SK-N-SH treated with all-trans-retinoic acid at 6 μM for 48 hours (cell line): ENCODE results near the gene PPARD.

Experiments
- ATAC-seq: fragments of 200-7000 bp; cut with Tn5 transposase; 3 replicates; pipeline ENCODE4 v1.9.1; 2020; ENCODE audit warnings: mild to moderate bottlenecking, moderate library complexity
- ARNTL ChIP-seq: fragments of 450-650 bp; formaldehyde crosslinking; IDR thresholded peaks from 2 replicates; pipeline ENCODE4 v1.5.0; 2020; ENCODE audit warnings: low read depth, mild to moderate bottlenecking, moderate library complexity, borderline replicate concordance
- CSDC2 ChIP-seq: fragments of 250-450 bp; sonication (Bioruptor Pico); IDR thresholded peaks from 2 replicates; pipeline ENCODE4 v1.5.0; 2020; ENCODE audit warnings: mild to moderate bottlenecking, moderate library complexity
- ESRRG ChIP-seq: fragments of 250-450 bp; sonication (Bioruptor Pico); IDR thresholded peaks from 2 replicates; pipeline ENCODE4 v1.6.1; 2021; ENCODE audit warnings: mild to moderate bottlenecking
- ISL1 ChIP-seq: fragments of 250-450 bp; sonication (Bioruptor Pico); IDR thresholded peaks from 2 replicates; pipeline ENCODE4 v2.1.2; 2022; ENCODE audit warnings: mild to moderate bottlenecking, moderate library complexity
- OSR1 ChIP-seq: fragments of 250-450 bp; sonication (Bioruptor Pico); IDR thresholded peaks from 2 replicates; pipeline ENCODE4 v1.8.0; 2022; ENCODE audit warnings: moderate library complexity, mild to moderate bottlenecking, inconsistent platforms
- POU6F1 ChIP-seq: fragments of 250-450 bp; sonication (Bioruptor Pico); IDR thresholded peaks from 2 replicates; pipeline ENCODE4 v1.8.0; 2021; ENCODE audit warnings: low read depth, mild to moderate bottlenecking, moderate library complexity, borderline replicate concordance
- RARB ChIP-seq: fragments of 250-450 bp; sonication (Bioruptor Pico); IDR thresholded peaks from 2 replicates; pipeline ENCODE4 v1.8.0; 2021; ENCODE audit warnings: mild to moderate bottlenecking, moderate library complexity
- SNAI2 ChIP-seq: fragments of 250-450 bp; sonication (Bioruptor Pico); IDR thresholded peaks from 2 replicates; pipeline ENCODE4 v1.5.0; 2020; ENCODE audit warnings: mild to moderate bottlenecking, moderate library complexity
- TCF4 ChIP-seq: fragments of 250-450 bp; sonication (Bioruptor Pico); IDR thresholded peaks from 2 replicates; pipeline ENCODE4 v1.8.0; 2021; ENCODE audit warnings: mild to moderate bottlenecking, moderate library complexity, borderline replicate concordance
- TOX ChIP-seq: fragments of 250-450 bp; sonication (Bioruptor Pico); IDR thresholded peaks from 2 replicates; pipeline ENCODE4 v1.8.0; 2021; ENCODE audit warnings: mild to moderate bottlenecking, moderate library complexity, borderline replicate concordance
- TSHZ2 ChIP-seq: fragments of 250-450 bp; sonication (Bioruptor Pico); IDR thresholded peaks from 2 replicates; pipeline ENCODE4 v1.5.0; 2020; ENCODE audit warnings: mild to moderate bottlenecking, moderate library complexity
- ZC3H10 ChIP-seq: fragments of 250-450 bp; sonication (Bioruptor Pico); IDR thresholded peaks from 2 replicates; pipeline ENCODE4 v1.5.1; 2021; ENCODE audit warnings: mild to moderate bottlenecking, moderate library complexity
- ZFP3 ChIP-seq: fragments of 250-450 bp; sonication (Bioruptor Pico); IDR thresholded peaks from 2 replicates; pipeline ENCODE4 v1.5.0; 2020; ENCODE audit warnings: mild to moderate bottlenecking, moderate library complexity
- ZFP30 ChIP-seq: fragments of 450-650 bp; formaldehyde crosslinking; IDR thresholded peaks from 2 replicates; pipeline ENCODE4 v1.5.0; 2022; ENCODE audit warnings: mild to moderate bottlenecking, moderate library complexity
- ZNF565 ChIP-seq: fragments of 450-650 bp; formaldehyde crosslinking; conservative IDR thresholded peaks from 2 replicates; pipeline ENCODE4 v1.5.0; 2020; ENCODE audit warnings: low read depth, mild to moderate bottlenecking, moderate library complexity
- ZNF70 ChIP-seq: fragments of 450-650 bp; formaldehyde crosslinking; IDR thresholded peaks from 2 replicates; pipeline ENCODE4 v1.5.0; 2020; ENCODE audit warnings: mild to moderate bottlenecking, moderate library complexity
- ZNF8 ChIP-seq: fragments of 450-650 bp; formaldehyde crosslinking; IDR thresholded peaks from 2 replicates; pipeline ENCODE4 v1.5.0; 2020; ENCODE audit warnings: mild to moderate bottlenecking, moderate library complexity
- TF ChIP-seq, protein P1 (sequence below): fragments of 250-450 bp; sonication (Bioruptor Pico); IDR thresholded peaks from 2 replicates; pipeline ENCODE4 v1.5.1; 2021; ENCODE audit warnings: mild to moderate bottlenecking, moderate library complexity
- TF ChIP-seq, protein P2 (sequence below): fragments of 250-450 bp; sonication (Bioruptor Pico); IDR thresholded peaks from 2 replicates; pipeline ENCODE4 v1.5.1; 2020; ENCODE audit warnings: low read depth, mild to moderate bottlenecking, moderate library complexity
- TF ChIP-seq, protein P3 (sequence below): fragments of 250-450 bp; sonication (Bioruptor Pico); IDR thresholded peaks from 2 replicates; pipeline ENCODE4 v1.8.0; 2020; ENCODE audit warnings: mild to moderate bottlenecking, moderate library complexity, borderline replicate concordance

PPARD gene

GRCh38 chr6:35352735-35353134 is 10.4 kb downstream of the PPARD start:
- TF ChIP-seq ISL1 (no peak), SNAI2 (CRISPR knock-in tag) (no peak), ZNF70 (CRISPR knock-in tag) (no peak), ZC3H10 (no peak), ZNF565 (CRISPR knock-in tag) (no peak), CSDC2 (no peak), ZFP3 (CRISPR knock-in tag) (no peak), POU6F1 (CRISPR knock-in tag) (no peak), ZNF8 (CRISPR knock-in tag) (no peak), RARB (CRISPR knock-in tag) (no peak)
- TF ChIP-seq, protein P1, sequence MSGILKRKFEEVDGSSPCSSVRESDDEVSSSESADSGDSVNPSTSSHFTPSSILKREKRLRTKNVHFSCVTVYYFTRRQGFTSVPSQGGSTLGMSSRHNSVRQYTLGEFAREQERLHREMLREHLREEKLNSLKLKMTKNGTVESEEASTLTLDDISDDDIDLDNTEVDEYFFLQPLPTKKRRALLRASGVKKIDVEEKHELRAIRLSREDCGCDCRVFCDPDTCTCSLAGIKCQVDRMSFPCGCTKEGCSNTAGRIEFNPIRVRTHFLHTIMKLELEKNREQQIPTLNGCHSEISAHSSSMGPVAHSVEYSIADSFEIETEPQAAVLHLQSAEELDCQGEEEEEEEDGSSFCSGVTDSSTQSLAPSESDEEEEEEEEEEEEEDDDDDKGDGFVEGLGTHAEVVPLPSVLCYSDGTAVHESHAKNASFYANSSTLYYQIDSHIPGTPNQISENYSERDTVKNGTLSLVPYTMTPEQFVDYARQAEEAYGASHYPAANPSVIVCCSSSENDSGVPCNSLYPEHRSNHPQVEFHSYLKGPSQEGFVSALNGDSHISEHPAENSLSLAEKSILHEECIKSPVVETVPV: no peak
- TF ChIP-seq, all 23 proteins: peak for 0
- ATAC-seq: no peak

DNA sequence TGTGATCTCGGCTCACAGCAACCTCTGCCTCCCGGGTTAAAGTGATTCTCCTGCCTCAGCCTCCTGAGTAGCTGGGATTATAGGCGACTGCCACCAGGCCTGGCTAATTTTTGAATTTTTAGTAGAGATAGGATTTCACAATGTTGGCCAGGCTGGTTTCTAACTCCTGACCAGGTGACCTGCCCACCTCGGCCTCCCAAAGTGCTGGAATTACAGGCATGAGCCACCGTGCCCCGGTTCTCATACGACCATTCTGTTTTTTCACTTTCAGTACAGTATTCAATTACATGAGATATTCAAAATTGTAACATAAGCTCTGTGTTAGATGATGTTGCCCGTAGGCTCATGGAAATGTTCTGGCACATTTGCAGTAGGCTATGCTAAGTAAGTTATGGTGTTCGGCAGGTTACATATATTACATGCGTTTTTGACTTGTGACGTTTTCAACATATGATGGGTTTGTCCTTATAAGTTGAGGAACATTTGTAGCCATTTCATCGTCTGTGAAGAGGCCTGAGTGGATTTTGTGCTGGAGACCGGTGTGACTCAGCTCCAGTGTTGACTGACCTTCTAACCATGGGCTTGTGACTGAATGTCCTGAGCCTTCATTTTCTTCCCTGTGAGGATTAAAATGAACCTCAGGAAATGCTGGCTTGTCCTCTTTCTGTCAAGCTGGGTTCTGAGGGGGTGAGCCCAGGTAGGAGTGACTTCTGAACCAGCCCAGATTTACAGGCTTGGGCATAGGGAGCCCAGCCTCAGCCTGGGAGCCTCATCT is 12.2 kb downstream of the PPARD start:
- TF ChIP-seq ISL1 (no peak), TOX (no peak), ZC3H10 (no peak), TSHZ2 (CRISPR knock-in tag) (no peak), OSR1 (CRISPR knock-in tag) (no peak), ARNTL (no peak), ZNF8 (CRISPR knock-in tag) (no peak), SNAI2 (CRISPR knock-in tag) (no peak), POU6F1 (CRISPR knock-in tag) (no peak), ZNF70 (CRISPR knock-in tag) (no peak), ZNF565 (CRISPR knock-in tag) (no peak), TCF4 (no peak), CSDC2 (no peak), ESRRG (no peak), ZFP3 (CRISPR knock-in tag) (no peak), ZFP30 (no peak), RARB (CRISPR knock-in tag) (no peak)
- TF ChIP-seq, protein P1: no peak
- TF ChIP-seq, protein P2, sequence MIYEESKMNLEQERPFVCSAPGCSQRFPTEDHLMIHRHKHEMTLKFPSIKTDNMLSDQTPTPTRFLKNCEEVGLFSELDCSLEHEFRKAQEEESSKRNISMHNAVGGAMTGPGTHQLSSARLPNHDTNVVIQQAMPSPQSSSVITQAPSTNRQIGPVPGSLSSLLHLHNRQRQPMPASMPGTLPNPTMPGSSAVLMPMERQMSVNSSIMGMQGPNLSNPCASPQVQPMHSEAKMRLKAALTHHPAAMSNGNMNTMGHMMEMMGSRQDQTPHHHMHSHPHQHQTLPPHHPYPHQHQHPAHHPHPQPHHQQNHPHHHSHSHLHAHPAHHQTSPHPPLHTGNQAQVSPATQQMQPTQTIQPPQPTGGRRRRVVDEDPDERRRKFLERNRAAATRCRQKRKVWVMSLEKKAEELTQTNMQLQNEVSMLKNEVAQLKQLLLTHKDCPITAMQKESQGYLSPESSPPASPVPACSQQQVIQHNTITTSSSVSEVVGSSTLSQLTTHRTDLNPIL: no peak
- TF ChIP-seq, protein P3, sequence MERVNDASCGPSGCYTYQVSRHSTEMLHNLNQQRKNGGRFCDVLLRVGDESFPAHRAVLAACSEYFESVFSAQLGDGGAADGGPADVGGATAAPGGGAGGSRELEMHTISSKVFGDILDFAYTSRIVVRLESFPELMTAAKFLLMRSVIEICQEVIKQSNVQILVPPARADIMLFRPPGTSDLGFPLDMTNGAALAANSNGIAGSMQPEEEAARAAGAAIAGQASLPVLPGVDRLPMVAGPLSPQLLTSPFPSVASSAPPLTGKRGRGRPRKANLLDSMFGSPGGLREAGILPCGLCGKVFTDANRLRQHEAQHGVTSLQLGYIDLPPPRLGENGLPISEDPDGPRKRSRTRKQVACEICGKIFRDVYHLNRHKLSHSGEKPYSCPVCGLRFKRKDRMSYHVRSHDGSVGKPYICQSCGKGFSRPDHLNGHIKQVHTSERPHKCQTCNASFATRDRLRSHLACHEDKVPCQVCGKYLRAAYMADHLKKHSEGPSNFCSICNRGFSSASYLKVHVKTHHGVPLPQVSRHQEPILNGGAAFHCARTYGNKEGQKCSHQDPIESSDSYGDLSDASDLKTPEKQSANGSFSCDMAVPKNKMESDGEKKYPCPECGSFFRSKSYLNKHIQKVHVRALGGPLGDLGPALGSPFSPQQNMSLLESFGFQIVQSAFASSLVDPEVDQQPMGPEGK: no peak
- no peak for ATAC-seq
